Measurements from ENCODE around the gene EVPL. TPM values are rescaled to one million over a fixed set of nuclear protein-coding genes. Genes with fewer than 3 reads are reported as not detected.

Gene EVPL
- total RNA-seq, 2 experiments from 2014 or later: 0.02 TPM; not detected in 1

DNA sequence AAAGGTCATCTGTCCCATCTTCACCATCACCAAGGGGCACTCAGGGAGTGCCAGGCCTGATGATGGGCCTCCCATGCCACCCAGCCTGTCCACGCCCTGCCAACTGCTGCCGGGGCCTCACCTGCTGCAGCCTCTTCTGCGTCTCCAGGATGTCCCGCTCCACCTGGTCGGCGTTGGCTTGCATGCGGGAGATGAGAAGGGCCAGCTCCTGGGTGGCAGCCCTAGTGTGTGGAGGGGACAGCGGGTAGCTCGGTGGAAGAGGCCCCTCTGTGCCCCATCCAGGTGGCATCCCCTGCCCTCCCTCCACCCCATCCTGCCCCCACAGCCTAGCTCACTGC is 3.2 kb downstream of the EVPL start:
- Mint-ChIP-seq H3K27me3 (no peaks in the 10 kb centered on the region), H3K27ac (no peak overlapping the region)
- POLR2A ChIA-PET: no interaction called here

GRCh38 chr17:76022973-76023899 is 3.9 kb downstream of the EVPL start:
- intact Hi-C loops (cut with micrococcal nuclease): no loop called here
- no peak for DNase-seq
- H3K36me3 Mint-ChIP-seq: no peaks in the 10 kb centered on the region
- CTCF ChIA-PET: no interaction called here
- no peaks in the 10 kb centered on the region for H3K27me3 Mint-ChIP-seq
- no peaks in the 10 kb centered on the region for H3K9me3 Mint-ChIP-seq
- POLR2A ChIA-PET: no interaction called here
- H3K27ac Mint-ChIP-seq: no peak overlapping the region
- H3K4me1 Mint-ChIP-seq (ENCODE audit: low read depth): no peaks in the 10 kb centered on the region
- H3K4me3 Mint-ChIP-seq: no peak overlapping the region

More for the DNA sequence above, 3.2 kb downstream of the EVPL start:
- DNase-seq: no peak
- H3K4me3 Mint-ChIP-seq: no peak overlapping the region
- no peaks in the 10 kb centered on the region for H3K4me1 Mint-ChIP-seq (ENCODE audit: low read depth)
- intact Hi-C loops (cut with micrococcal nuclease): no loop called here
- CTCF ChIA-PET: no interaction called here
- H3K9me3 Mint-ChIP-seq: no peaks in the 10 kb centered on the region
- H3K36me3 Mint-ChIP-seq: no peaks in the 10 kb centered on the region

DNA sequence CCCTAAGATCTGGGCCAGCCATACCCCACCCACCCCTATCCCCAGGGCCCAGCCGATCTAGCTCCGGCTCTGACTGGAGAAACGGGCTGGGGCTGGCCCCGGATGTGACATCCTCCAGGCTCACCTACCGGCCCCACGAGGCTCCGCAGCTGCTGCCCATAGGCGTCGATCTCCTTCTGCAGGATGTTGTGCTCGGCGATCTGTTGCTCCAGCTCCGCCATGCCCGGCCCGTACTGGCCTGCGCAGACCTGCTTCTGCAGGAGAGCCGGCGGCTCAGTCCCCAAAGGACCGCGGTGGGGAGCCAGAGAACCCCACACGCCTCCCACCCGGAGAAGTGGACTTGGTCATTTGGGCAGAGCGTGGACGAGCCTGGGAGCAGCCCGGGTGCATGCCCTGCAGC is 4.8 kb downstream of the EVPL start:
- CTCF ChIA-PET: no interaction called here
- no peaks in the 10 kb centered on the region for H3K4me1 Mint-ChIP-seq (ENCODE audit: low read depth)
- POLR2A ChIA-PET: no interaction called here
- no peaks in the 10 kb centered on the region for H3K27me3 Mint-ChIP-seq
- H3K27ac Mint-ChIP-seq: no peak overlapping the region
- no peaks in the 10 kb centered on the region for H3K9me3 Mint-ChIP-seq
- no peaks in the 10 kb centered on the region for H3K36me3 Mint-ChIP-seq
- intact Hi-C loops (cut with micrococcal nuclease): no loop called here
- no peak for DNase-seq
- no peak overlapping the region for H3K4me3 Mint-ChIP-seq

GRCh38 chr17:76019833-76020467 is 7.2 kb downstream of the EVPL start:
- CTCF ChIA-PET: interaction anchor here (0.7 to 13.4 kb wide), 9 partner anchors 9 to 259 kb away, joined by 3 to 170 read pairs (median 3); partner anchors contain the start of genes CDK3 and SRP68
- no peak overlapping the region for H3K4me3 Mint-ChIP-seq
- no peak for DNase-seq
- H3K4me1 Mint-ChIP-seq (ENCODE audit: low read depth): no peaks in the 10 kb centered on the region
- POLR2A ChIA-PET: no interaction called here
- no peaks in the 10 kb centered on the region for H3K27me3 Mint-ChIP-seq
- intact Hi-C loops (cut with micrococcal nuclease): no loop called here
- no peaks in the 10 kb centered on the region for H3K9me3 Mint-ChIP-seq
- no peaks in the 10 kb centered on the region for H3K36me3 Mint-ChIP-seq
- no peak overlapping the region for H3K27ac Mint-ChIP-seq

DNA sequence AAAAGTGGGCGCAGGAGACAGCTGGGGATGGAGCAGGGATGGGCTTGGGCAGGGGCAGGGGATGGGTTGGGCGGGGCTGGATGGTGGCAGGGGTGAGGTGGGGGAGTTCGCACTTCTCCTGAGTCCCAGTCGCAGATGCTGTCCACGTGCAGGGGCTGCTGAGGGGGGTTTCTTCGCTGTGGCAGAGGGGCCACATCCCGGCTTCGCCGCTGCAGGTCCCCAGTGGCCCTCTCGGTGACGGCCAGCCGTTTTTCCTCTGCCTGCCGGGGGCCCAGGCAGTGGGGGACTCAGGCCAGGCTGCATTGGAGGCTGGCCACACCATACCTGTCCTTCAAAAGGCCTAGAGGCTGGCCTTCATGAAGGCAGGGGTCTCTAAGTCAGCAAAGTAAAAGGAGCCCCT is 8.3 kb downstream of the EVPL start:
- Mint-ChIP-seq H3K27ac (no peak overlapping the region), H3K36me3 (no peaks in the 10 kb centered on the region), H3K27me3 (no peaks in the 10 kb centered on the region), H3K4me1 (ENCODE audit: low read depth) (peaks cover 5% of the 10 kb centered on the region), H3K4me3 (no peak overlapping the region), H3K9me3 (no peaks in the 10 kb centered on the region)
- CTCF ChIA-PET: interaction anchor here (1.3 to 13.4 kb wide), 5 partner anchors 18 to 261 kb away, joined by 3 to 170 read pairs (median 3); partner anchors contain the start of genes CDK3 and SRP68
- DNase-seq: no peak
- POLR2A ChIA-PET: no interaction called here
- intact Hi-C loops (cut with micrococcal nuclease): no loop called here

GRCh38 chr17:76018340-76018680 is 8.8 kb downstream of the EVPL start:
- H3K9me3 Mint-ChIP-seq: no peaks in the 10 kb centered on the region
- no peaks in the 10 kb centered on the region for H3K36me3 Mint-ChIP-seq
- H3K4me1 Mint-ChIP-seq (ENCODE audit: low read depth): peaks cover 5% of the 10 kb centered on the region
- no peak overlapping the region for H3K4me3 Mint-ChIP-seq
- intact Hi-C loops (cut with micrococcal nuclease): no loop called here
- no peak overlapping the region for H3K27ac Mint-ChIP-seq
- no peak for DNase-seq
- POLR2A ChIA-PET: no interaction called here
- CTCF ChIA-PET: interaction anchor here (1.2 to 13.4 kb wide), 5 partner anchors 11 to 261 kb away, joined by 3 to 170 read pairs (median 3); partner anchors contain the start of genes CDK3 and SRP68
- H3K27me3 Mint-ChIP-seq: no peaks in the 10 kb centered on the region

DNA sequence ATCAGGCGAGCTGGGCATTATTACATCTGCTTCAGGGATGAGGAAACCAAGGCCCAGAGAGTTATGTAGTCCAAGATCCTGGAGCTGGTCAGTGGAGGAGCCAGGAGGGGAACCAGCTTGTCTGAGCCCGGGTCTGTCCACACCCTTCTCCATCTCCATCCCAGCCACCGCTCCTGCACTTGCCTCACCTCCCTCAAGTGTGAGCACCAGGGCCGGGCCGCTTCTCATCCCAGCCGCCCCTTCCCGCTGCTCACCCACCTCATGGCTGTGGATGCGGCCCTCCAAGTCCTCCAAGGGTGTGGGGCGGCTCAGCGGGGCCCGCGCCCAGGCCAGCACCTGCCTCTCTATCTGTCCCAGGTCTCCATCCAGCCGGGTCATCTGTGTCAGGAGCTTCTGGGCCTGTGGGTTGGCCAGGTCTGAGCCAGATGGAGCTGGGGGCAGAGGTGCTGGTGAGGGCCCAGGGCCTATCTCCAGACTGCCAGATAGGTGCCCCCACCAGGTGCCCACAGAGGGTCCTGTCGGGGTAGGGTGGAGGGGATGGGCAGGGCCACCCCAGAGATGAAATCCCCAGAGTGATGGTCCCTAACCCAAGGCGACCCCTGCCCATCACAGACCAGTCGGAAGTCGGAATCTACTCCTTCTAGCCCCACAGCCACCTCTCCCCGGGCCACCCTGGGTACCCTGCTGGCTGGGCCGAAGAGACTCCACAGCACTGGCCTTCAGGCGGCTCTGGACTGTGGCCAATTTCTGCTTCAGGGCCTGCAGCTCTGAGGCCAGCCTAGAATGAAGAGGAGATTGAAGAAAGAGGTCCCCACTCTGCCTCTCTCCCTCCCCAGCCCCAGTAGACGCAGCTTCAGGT is 9.4 kb downstream of the EVPL start:
- ChIA-PET POLR2A (no interaction called here), CTCF (interaction anchor here (1.2 to 13.4 kb wide), 5 partner anchors 10 to 282 kb away, joined by 3 to 170 read pairs (median 6); partner anchors contain the start of gene CDK3)
- Mint-ChIP-seq H3K27ac (no peak overlapping the region), H3K36me3 (no peaks in the 10 kb centered on the region), H3K27me3 (no peaks in the 10 kb centered on the region), H3K4me1 (ENCODE audit: low read depth) (peaks cover 5% of the 10 kb centered on the region), H3K9me3 (no peaks in the 10 kb centered on the region), H3K4me3 (no peak overlapping the region)
- no peak for DNase-seq
- intact Hi-C loops (cut with micrococcal nuclease): no loop called here

- DNase-seq: no peak
- Mint-ChIP-seq H3K4me1 (ENCODE audit: low read depth) (peaks cover 5% of the 10 kb centered on the region), H3K4me3 (no peak overlapping the region), H3K27ac (no peak overlapping the region), H3K27me3 (no peaks in the 10 kb centered on the region), H3K36me3 (no peaks in the 10 kb centered on the region), H3K9me3 (no peaks in the 10 kb centered on the region)
- ChIA-PET CTCF (interaction anchor here (0.6 to 13.4 kb wide), 49 partner anchors 14 to 399 kb away, joined by 3 to 170 read pairs (median 5); partner anchors contain the start of genes CDK3, EXOC7, GALR2 and PRPSAP1), POLR2A (no interaction called here)
- intact Hi-C loops (cut with micrococcal nuclease): loop anchor here (2.0 kb wide), 2 partner anchors 88 to 284 kb away; partner anchors contain the start of gene EXOC7
Measured at GRCh38 chr17:76014925-76015261, 12.2 kb downstream of the EVPL start.

DNA sequence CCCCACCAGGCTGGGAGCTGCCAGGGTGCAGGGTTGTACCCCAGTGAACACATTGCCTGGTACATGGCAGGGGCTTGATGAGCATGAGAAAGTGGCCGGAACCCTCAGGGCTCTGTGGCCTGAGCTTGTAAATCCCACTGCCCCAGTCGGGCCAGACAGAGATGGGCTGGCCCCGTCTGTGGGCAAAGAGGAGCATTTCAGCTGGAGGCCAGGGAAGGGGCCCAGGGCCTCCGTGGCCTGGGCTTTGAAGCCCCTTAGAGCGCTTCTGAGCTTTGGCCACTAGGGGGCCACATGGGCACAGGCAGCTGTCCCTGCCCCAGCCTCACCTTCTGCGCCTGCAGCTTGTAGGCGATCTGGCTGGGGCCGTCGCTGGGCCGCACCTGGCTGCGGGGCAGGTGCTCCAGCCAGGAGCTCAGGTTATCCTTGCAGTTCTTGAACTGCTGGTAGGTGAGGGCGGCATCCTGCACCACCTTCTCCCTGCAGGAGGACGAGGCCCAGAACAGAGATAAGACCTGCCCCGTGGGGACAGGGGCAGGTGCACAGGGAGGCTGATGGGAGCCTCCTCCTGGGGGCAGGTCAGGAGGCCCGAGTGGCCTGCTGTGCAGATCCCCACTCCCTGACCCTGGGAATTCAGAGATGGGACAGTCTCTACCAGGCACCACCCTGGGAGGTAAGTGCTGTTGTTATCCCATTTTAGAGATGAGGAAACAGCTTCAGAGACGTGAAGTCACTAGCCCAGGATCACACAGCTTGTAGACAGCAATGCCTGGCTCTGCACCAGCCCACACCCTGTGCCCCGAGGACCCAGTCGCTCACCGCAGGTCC is 12.8 kb downstream of the EVPL start:
- intact Hi-C loops (cut with micrococcal nuclease): loop anchor here (2.0 kb wide), 2 partner anchors 88 to 284 kb away; partner anchors contain the start of gene EXOC7
- no peaks in the 10 kb centered on the region for H3K36me3 Mint-ChIP-seq
- ChIA-PET POLR2A (interaction anchor here (1.1 kb wide), 1 partner anchor 58 kb away, joined by 4 read pairs; the partner anchor contains the start of gene SRP68), CTCF (interaction anchor here (0.6 to 13.4 kb wide), 69 partner anchors 12 to 400 kb away, joined by 3 to 170 read pairs (median 4); partner anchors contain the start of genes CDK3, EXOC7, GALR2 and MRPL38)
- no peaks in the 10 kb centered on the region for H3K9me3 Mint-ChIP-seq
- H3K4me1 Mint-ChIP-seq (ENCODE audit: low read depth): peaks cover 5% of the 10 kb centered on the region
- H3K4me3 Mint-ChIP-seq: no peak overlapping the region
- H3K27me3 Mint-ChIP-seq: no peaks in the 10 kb centered on the region
- H3K27ac Mint-ChIP-seq: peak overlapping the region; percentile 15
- peak; percentile 85 for DNase-seq

DNA sequence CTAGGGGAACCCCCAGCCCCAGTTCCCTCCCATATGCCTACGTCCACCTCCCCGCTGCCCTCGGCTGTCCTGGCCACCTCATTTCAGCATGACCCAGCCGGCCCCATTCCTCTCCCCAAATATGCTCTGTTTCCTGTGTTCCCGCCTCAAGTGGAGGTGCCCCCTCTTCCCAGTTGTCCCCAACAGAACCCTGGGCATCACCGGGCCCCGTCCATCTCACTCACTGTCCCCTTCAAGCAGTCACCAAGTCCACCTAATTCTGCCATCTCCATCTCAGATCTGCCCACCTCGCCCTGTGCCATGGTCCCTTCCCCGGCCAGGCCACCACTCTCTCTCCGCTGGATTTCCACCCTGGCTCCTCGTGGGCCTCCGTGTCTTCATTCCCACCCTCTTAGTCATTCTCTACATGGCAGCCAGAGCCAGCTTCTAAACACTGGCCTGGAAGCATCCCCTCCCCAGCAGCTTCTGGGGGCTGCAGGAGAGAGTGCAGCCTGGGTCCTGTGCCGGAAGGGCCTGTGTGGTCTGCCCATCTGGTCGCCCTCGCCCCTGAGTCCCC is 13.7 kb downstream of the EVPL start:
- intact Hi-C loops (cut with micrococcal nuclease): no loop called here
- CTCF ChIA-PET: interaction anchor here (0.7 to 13.4 kb wide), 54 partner anchors 12 to 401 kb away, joined by 3 to 170 read pairs (median 6); partner anchors contain the start of genes CDK3, EXOC7, GALR2 and MRPL38
- Mint-ChIP-seq H3K4me1 (ENCODE audit: low read depth) (peaks cover 5% of the 10 kb centered on the region), H3K27me3 (no peaks in the 10 kb centered on the region), H3K36me3 (no peaks in the 10 kb centered on the region), H3K4me3 (no peak overlapping the region), H3K9me3 (no peaks in the 10 kb centered on the region), H3K27ac (no peak overlapping the region)
- DNase-seq: no peak
- POLR2A ChIA-PET: interaction anchor here (1.1 kb wide), 1 partner anchor 58 kb away, joined by 4 read pairs; the partner anchor contains the start of gene SRP68

GRCh38 chr17:76011951-76012350 is 15.2 kb downstream of the EVPL start:
- intact Hi-C loops (cut with micrococcal nuclease): no loop called here

More at GRCh38 chr17:76011951-76012350, 15.2 kb downstream of the EVPL start:
- Mint-ChIP-seq H3K36me3 (no peaks in the 10 kb centered on the region), H3K9me3 (no peaks in the 10 kb centered on the region), H3K27me3 (no peaks in the 10 kb centered on the region), H3K4me1 (ENCODE audit: low read depth) (peaks cover 5% of the 10 kb centered on the region), H3K4me3 (no peak overlapping the region), H3K27ac (no peak overlapping the region)
- POLR2A ChIA-PET: no interaction called here
- no peak for DNase-seq
- CTCF ChIA-PET: interaction anchor here (1.0 to 13.4 kb wide), 8 partner anchors 8 to 291 kb away, joined by 3 to 170 read pairs (median 18); partner anchors contain the start of genes CDK3 and EXOC7
